HG03460 (cell line): ENCODE results near the gene TRAM2.
A peak's percentile ranks its signal among the peaks of the same experiment; 100 is the strongest.

Experiments
- ATAC-seq: cut with Tn5 transposase; IDR thresholded peaks from one replicate; pipeline ENCODE4 v1.9.1; 2021; ENCODE audit not compliant: unreplicated experiment

Gene TRAM2

DNA sequence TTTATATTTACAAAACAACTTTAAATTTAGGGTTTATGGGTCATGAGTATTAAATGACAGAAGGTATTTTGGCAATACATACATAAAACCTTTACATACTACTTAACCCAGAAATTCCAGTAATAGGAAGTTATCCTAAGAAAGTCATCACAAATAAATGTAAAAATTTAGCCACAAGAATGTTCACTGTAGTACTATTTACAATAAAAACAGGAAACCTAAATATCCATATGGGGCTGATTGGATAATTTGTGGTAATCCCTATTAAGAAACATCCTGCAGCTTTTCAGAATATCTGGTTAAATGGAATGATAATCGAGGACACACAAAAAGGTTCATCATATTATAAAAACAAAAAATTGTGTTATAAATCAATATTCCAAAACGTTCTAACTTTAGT, 44.4 kb downstream of the TRAM2 start:
- ATAC-seq, result no peak

DNA sequence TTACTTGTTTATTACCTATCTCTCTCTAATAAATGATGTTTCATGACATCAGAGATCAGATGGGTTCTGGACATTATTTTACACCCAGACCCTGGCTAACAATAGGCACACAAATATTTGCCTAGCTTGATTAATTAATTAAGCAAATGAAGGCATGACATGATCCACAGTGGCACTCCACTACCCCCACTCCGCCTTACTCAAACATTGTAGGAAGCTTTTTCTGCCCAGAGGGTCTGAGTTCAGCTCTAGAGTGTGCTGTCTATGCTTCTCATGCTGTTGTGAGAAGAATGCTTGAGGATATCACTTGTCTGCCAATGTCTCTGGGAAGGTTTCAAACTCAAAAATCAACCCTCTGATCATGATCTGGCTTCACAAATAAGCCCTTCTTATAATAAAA, 45.0 kb downstream of the TRAM2 start:
- no peak for ATAC-seq

DNA sequence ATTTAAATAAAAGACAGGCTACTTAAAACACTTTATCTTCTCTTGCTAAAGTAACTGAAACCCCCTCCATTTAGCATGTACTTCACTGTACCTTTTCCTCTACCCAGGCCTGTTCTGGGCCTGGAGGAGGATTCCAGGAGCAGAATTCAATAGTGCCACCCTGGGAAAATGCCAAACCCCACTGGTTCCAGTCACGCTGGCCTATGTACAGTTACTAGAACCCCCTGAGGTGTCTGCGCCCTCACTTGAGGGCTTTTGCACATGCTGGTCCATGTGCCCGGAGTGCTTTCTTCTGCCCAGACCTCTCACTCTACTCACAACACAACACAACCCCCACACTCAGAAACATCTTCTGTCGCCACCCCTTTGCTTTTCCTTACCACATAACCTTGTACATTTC, 45.5 kb downstream of the TRAM2 start:
- ATAC-seq, result no peak

DNA sequence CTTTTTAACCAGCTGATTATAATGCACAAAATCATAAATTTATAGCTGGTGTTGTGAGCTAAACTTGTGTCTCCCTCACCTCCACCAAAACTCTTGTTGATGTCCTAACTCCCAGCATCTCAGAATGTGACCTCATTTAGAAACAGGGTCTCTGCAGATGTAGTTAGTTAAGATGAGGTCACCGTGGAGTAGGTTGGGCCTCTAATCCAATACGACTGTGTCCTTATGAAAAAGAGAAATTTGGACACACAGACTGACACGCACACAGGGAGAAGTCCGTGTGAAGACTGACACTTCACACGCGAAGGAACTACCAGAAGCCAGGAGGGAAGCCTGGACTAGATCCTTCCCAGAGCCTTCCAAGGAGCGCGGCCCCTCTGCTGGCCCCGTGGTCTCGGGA, 46.5 kb downstream of the TRAM2 start:
- no peak for ATAC-seq

DNA sequence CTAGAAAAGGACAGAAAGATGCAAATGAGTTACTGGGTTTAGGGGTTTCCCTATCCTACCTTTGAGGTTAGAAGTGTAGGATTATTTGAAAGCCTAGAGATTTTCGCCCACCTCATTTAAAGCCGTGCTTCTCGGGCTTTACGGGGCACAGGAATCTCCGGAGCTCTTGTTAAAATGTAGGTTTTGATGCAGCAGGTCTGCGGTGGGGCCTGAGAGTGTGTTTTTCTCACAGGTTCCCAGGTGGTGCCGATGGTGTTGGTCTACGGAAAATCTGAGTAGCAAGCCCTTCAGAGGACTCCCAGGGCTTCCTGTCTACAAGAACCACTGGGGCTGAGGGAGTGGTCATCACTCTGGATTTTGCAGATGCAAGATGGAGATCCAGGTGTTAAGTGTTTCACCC, 47.5 kb downstream of the TRAM2 start:
- ATAC-seq, result no peak

DNA sequence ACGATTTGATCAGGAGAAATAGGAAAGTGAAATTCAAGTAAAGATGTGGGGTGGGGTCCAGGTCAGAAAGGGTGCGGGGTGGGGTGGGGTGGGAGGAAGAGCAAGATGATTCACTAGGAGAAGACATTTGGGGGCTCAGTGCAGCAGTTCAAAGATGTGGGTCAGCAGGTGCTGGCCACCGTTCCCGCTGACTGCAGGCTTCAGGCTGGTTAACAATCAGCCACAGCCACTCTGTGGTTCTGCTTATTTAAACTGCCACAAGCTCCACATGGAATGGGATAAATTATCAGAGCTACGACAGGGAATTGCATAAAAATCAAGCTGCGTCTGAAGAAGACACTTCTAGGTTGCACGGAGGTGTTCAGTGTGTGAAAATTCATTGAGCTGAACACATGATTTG, 49.4 kb downstream of the TRAM2 start:
- no peak for ATAC-seq

DNA sequence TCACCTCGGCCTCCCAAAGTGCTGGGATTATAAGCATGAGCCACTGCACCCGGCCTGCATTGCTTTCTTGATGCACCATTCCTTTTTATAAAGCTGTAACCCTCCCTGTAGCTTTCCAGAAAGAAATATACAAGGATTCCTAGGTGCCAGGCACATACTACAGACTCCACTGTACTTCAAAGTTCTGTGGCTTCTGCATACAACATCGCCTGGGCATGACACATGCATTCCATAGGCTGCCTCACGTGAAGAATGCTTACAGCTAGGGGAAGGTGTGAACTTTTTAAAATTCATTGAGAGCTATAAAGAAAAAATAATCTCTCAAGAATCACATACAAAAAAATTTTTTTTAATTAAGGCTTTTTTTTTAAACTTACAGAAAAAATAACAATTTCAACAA, 50.2 kb downstream of the TRAM2 start:
- no peak for ATAC-seq

DNA sequence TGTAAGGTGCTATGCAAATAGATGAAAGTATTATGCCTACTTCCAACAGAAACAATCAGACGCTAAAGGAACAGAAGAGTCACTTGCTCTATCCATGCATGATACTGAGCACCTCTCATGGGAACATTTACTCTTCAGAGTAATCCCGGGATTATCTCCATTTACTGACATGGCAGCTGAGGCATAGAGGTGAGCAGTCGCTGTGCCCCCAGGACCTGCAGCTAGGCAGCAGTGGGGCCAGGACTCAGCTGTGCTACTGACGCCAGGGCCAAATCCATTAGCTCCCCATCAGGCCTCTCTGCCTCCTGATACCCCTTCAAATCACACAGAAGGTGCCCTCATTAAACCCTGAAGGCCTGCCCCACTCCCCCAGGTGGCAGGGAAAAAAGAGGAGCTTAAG, 51.9 kb downstream of the TRAM2 start:
- no peak for ATAC-seq

DNA sequence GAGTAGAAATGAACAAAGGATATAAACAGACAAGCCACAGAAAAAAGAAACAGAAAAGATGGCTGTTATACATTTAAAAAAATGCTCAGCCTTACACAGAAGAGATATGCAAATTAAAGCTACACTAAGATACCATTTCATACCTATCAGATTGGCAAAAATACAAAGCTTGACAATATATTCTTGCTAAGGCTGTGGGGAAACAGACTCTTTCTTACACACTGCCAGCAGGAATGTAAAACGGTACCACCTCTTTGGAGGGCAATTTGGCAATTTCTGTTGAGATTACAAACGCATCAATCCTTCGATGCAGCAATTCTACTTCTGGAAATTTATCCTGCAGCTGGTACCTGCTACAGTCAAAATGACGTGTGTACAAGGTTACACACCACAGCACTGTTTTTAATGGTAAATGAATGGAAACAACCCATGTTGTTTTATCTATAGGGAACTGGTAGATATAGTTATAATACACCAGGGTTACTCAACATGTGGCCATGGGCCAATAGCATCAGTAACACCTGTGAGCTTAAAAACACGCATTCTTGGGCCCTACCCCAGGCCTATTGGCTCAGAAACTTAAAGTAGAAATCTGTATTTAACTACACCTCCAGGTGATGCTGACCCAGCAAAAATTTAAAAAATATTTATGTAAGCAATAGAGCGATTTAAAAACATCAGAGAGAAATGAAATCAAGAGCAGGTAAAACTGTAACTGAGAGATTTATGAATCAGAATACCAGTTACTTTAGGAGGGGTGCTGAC, 53.3 kb downstream of the TRAM2 start:
- ATAC-seq, result no peak

DNA sequence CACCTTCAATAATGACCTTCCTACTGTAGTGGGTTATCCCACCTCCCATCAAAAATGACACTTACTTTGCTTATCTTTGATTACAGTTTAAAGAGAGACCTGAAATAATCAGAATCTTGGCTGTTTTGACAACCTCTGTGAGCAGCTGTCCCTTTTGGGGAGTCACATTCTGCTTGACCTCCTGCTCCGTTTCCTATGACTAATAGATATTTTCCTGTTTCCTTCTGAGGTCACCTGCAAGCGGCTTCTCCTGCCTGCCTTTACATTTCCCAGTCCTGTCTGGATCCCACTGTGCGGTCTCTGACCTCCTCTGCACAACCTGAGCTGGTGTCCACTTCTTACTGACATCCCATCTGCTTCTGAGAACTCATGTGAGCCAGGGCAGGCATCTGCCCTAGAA, 54.2 kb downstream of the TRAM2 start:
- ATAC-seq, result no peak

DNA sequence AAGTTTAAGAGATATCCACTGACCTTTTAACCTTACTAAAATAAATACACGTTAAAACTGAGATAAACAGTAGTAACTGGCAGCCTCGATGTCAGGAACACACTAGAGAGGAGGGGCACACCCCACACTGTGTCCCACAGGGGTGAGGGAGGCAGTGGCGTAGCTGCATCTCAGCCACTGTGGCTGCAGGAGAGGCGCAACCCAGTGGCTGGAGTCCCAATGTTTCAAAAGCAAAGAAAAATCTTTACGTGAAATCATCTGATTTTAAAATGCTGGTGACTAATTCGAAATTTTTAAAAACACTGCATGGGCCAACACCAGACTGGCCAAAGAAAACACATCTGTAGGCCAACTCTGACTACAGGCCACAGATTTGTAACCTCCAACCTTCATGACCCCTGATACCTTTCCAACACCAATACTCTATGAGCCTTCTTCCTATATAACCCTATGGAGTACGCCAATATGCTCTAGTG, 54.7 kb downstream of the TRAM2 start:
- ATAC-seq, result no peak

DNA sequence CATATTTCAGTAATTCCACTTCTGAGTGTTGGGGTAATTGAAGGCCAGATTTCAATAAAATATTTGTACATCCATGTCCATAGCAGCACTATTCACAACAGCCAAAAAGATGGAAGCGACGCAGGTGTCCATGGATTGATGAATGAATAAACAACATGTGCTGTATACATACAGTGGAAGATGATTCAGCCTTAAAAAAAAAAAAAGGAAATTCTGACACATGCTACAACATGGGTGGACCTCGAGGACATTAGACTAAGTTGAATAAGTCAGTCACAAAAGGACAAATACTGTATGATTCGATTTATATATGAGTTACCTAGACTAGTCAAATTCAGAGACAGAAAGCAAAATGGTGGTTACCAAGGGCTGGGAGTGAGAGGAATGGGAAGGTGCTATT, 57.2 kb downstream of the TRAM2 start:
- no peak for ATAC-seq

DNA sequence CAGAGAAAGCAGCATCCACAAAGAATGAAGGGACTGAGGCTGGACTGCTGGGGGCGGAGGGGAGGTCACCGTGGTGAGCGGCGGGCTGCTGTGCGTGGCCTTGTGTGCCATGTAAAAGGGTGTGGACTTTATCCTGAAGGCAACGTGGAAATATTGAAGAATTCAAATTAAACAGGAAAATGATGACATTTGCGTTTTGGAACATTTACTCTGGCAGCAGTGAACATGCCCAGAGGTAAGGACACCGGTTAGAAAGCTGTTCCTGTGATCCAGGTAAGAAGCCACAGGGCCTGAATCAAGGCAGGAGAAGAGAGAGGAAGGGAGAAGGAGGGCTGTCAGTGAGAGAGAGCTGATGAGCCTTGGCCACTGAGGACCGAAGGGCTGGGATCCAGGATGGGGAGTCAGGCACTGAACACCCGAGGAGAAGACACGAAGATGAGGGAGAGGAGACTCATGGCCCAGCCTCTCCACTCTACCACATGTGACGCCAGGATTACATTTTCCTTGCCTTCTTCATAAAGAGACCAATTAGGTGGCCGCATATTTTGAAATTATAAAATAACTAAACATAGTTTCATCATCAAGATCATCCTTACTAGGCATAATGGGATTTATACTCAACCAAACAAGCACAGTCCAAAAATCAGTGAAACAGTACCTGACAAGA, 58.4 kb downstream of the TRAM2 start:
- no peak for ATAC-seq

DNA sequence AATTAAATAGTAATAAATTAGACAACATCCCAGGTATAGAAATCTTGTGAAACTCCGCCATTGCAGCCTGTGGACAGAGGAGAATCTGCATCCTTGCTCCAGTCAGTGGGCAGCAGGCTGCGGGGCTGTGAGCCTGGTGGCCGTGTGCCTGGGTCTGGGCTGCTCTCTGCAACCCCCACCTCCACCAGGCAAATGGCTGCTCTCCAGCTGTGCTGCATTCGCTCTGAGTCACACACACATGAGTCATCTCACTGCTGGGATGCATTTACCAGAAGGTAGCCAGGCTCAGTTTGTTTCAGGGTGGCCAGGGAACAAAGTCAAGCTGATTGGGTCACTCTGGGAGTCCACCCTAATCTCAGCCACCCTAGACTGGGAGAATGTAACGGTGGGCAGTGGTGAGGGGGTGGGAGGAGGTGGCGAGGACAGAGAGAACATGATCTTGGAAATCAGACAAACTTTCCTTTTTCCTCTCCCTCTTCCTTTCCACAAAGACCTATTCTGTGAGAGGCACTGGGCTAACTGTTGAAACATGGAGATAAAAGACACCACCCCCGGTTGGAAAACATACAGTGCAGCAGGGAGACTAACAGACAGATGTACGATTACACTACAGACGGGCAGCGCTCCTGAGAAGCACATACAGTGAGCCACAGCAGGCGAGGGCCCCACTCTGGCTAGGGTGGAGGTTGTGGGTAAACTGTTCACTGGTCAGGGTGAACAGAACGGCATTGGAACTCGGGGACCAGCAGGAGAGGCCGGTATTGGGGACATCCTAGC, 59.2 kb downstream of the TRAM2 start:
- ATAC-seq, result peak; percentile 91

DNA sequence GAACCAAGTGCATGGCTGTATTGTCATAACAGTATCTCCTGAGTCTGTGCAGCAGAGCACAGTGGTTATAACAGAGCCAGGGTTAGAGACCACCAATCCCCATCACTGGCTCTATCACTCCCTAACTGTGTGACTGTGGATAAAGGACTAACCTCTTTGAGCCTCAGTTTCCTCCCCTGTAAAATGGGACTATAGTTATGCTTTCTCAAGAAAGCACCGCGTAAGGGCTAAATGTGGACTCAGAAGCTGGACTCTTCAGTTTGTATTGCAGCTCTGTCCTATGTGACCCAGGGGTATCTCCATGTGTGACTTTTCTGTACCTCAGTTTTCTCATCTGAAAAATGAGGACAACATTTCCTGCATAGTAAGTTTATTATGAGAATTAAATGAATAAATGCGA, 59.9 kb downstream of the TRAM2 start:
- no peak for ATAC-seq

DNA sequence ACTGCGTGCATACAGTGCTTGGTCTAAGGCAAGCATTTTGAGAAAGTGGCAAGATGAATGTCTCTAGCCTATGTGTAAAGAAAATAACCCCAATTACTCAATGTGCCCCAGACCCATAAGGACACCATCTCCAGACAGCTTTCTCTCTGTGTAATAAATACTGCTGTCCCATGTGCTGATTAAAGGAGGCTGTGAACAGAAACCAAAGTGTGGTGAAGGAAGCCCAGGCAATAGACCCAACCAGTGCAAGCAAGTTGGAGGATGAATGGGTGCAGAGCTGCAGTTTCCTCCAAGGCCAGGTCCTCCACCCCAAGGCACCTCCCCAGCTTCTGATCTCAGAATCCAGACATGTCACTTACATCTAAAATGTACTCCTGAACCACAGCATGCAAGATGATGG, 60.6 kb downstream of the TRAM2 start:
- no peak for ATAC-seq

DNA sequence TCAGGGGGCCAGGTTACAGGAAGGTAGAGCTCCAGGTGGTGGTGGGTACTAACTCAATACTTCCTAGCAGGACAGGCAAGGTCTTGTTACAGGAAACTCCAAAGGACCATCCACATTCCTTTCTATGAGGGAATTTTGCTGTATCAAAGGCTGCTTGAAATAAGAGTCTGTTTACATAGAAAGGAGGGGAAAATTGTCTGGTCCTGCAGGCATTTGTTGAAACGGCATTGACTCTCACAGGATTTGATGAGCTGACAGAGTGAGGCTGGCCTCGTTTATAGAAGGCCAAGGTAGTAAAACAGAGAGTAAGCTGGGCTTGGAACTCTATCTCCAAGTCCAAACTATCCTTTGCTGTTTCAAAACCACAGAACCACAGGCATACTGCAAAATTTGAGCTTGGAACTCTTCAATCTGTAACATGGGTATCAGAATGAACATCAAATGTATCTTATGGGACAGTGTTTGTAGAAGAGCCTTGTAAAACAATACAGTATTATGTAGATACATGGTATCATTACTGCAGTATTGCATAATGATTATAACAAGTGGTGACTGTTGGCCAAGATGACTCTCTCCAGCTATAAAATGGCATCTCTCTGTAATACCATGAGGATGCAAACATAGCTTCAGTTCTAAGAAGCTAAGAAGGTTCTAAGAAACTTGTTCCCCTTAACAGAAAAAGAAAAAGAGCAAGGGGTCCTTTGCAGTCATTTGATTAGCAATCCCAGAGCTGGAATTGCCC, 61.5 kb downstream of the TRAM2 start:
- ATAC-seq, result no peak

DNA sequence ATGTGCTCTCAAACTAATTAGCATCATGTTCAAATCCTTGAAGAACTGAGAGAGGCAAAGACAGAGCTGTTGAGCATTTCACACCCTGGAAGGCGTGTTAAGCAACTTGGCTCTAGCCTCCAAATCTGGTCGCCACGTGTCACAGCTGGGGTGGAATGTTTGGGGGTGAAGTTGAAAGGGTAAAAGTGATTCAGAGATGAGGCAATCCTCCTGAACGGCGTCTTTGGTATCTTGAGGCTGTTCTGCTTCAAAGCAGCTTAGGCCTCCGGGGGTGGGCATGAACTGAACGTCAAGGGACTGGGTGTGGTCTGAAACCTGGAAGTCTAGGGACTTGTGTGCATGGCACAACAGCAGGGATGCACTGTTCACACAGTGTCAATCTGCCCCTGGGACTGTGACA, 62.3 kb downstream of the TRAM2 start:
- ATAC-seq, result no peak

DNA sequence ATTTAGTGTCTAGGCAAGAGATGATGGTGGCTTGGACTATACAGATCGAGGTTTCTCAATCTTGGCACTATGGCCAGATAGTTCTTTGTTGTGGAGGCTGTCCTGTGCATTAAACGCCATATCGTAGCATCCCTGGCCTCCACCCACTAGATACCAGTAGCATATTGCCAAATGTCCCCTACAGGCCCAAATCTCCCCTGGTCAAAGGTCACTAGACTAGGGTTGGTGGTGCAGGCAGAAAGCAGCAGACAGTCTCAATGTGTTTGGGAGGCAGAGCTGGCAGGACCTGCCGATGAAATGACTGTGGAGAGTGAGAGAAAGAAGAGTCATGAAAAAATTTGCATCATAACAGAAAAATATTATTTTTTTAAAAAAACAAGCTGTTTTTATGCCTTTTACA, 63.0 kb downstream of the TRAM2 start:
- ATAC-seq, result no peak

DNA sequence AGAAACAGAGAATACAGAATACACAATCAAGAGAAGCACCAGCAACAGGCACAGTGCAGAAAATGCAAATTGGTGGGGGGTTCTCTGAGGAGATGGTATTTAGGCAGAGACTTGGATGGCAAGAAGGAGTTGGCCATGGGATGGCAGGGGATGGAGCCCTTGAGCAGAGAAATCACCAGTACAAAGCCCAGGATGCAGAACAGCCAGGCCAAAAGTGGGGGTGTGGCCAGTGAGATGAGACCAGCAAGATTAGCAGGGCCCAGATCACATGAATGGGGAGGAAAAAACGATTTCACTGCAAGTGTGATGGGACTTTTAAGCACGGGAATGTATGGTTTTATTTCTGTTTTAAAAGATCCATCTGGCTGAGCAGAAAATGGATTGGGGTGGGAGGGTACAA, 63.4 kb downstream of the TRAM2 start:
- no peak for ATAC-seq

DNA sequence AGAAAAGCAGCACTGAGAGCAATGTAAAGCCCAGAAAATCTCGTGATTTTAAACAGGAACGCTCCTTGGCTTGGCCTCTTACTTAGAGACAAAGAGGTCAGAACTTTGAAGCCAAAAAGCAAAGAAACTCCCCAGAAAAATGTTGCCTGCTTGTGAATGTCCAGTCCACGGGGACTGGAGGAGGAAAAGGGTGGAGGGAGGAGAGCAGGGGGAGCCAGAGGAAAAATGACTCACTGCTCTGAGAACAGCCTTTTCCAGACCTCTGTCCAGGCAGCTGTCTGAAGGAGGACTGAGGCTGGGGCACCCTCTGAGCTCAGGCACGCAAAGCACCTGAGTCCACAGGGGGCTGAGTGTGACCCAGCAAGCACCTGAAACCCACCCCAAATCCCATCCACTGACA, 64.7 kb downstream of the TRAM2 start:
- ATAC-seq, result no peak
